Activated CD4-positive, alpha-beta T cell treated with anti-CD3 and anti-CD28 coated beads, Interleukin-2, Interleukin-4, amounts not matched to agents 100 ng/mL and 50 ng/mL, durations not matched to agents 16 hours and 8 hours (primary cell): ENCODE measurements around the gene TMEM179.

Source experiments
- DNase-seq: peaks from one replicate; pipeline ENCODE4 v3.0.0-alpha.2; 2020; ENCODE audit warnings: low spot score

The TMEM179 gene

DNA sequence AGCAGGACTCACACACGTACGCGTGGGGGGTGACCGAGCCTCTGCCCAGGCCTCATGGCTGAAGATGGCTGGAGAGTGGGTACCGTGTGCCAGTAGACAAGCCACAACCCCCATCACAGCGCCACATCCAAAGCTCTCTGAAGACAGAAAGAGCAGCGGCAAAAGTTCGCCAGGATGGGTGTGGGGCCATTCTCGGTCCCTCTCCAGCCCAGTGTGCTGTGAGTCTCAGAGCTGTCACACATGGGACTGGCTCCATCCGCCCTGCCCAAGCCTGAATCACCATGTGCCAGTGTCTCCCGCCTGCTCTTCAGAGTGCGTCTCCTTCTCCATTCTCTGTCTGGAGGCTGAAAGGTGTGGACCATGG lies 5.7 kb downstream of the TMEM179 start:
- DNase-seq: no peak

- no peak for DNase-seq
Measured at GRCh38 chr14:104598039-104598909, 6.3 kb downstream of the TMEM179 start.

- no peak for DNase-seq
Measured at GRCh38 chr14:104597576-104597975, 7.0 kb downstream of the TMEM179 start.

GRCh38 chr14:104596927-104597351 lies 7.6 kb downstream of the TMEM179 start:
- no peak for DNase-seq

DNA sequence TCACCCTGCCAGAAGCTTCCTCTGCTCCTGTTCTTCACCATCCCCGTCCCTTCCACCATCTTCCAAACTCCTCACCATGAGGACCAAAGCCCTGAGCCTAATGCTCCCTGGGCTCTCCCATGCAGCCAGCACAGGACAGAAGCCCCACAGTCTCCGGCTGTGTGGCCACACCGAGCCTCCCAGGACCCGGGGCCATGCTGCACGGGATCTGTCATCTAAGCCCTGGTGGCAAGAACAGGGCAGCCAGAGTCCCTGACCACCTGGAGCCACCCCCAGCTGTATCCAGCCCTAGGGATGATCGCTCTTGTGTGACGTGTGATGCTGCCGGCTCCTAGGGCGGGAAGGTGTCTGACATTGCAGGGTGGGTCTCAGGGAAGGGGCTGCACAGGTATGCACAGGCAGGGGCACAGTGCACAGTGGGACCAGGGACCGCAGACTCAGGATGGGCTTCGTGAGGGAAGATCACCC lies 8.1 kb downstream of the TMEM179 start:
- DNase-seq: no peak

GRCh38 chr14:104595911-104596450 lies 8.6 kb downstream of the TMEM179 start:
- no peak for DNase-seq

DNA sequence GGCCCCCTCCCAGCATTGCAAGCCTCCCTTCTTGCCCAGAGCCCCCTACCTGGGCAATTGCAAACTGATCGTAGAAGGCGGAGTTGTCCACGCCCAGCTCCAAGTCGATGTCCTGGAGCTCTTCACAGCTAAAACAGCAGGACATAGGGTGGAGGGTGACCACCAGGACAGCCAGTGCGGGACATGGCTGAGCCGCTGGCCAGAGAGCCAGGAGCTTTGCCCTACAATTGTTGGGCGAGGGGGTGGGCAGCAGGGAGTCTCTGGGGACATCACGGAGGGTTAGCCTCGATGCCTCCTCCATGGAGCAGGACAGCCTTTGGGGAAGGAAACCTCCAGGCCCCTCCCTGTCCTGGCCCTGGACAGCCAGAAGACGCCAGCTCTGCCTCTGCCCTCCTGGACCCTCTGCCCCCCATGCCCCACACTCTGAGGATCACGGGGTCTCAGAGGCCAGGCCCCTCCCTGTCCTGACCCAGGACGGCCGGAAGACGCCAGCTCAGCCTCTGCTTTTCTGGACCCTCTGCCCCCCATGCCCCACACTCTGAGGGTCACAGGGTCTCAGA lies 9.4 kb downstream of the TMEM179 start:
- no peak for DNase-seq

GRCh38 chr14:104594310-104595046 lies 10.1 kb downstream of the TMEM179 start:
- no peak for DNase-seq

- no peak for DNase-seq
Measured at GRCh38 chr14:104593710-104594136, 10.8 kb downstream of the TMEM179 start.

- no peak for DNase-seq
Measured at GRCh38 chr14:104593241-104593701, 11.3 kb downstream of the TMEM179 start.

DNA sequence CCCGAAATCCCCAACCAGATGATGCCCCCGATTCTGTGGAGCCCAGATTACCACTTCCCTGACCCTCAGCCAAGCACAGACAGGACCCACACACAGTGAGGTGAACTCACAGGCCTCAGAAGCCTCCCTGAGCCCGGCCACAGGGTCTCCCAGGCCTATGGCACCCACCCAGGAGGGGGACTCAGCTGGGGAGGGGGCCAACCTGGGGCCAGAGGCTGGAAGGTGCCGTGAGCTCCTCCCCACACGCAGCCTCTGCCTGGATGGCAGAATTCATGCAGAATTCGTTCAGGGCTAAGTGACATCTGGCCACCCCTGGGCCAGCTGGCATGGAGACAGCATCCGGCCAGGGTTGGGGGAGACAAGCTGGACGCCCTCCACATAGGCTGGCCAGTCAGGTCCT lies 11.8 kb downstream of the TMEM179 start:
- no peak for DNase-seq

DNA sequence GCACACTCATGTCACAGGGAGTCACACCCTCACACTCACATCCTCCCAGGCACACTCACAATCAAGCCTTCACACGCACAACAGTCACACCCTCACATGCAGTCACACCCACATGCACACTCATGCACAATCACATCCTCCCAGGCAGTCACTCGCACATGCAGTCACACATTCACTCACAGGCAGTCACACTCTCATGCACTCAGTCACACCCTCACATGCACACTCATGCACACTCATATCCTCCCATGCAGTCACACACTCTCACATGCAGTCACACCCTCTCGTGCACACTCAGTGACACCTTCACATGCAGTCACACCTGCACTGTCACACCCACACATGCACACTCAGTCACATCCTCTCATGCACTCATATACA lies 12.3 kb downstream of the TMEM179 start:
- DNase-seq: no peak

DNA sequence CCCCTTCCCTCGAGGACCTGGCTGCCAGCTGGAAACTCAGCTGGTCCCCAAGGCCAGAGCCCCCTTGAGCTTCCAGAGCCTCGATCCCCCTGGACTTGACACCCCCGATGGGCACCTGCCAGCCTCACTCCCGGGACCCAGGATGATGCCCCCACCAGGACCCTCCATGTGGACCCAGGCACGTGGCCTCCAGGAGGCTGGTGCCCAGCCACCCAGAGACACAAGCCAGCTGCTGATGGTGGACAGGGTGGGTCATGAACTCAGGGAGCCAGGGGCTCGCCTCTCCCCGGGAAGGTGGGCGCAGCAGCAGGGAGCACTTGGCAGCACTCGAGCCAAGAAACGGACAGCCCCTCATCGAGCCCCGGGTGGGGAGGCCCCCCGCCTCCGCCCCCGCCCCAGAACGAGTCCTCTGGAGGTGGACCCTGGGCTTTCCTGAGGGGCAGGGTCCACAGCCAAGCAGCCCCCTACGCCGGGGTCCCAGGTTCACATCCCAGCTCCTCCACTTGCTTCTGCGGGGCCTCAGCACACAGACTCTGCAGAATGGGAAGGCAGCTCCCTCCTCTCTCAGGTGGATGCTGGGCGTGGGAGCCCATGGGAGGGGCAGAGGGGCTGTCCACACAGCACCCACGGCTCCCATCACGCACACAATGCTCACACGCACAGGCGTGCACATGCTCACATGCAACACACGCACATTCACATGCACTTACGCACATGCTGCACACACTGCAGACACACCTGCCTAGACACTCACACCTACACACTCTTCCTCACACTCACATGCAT lies 12.9 kb downstream of the TMEM179 start:
- DNase-seq: no peak

GRCh38 chr14:104591031-104591430 lies 13.5 kb downstream of the TMEM179 start:
- no peak for DNase-seq

DNA sequence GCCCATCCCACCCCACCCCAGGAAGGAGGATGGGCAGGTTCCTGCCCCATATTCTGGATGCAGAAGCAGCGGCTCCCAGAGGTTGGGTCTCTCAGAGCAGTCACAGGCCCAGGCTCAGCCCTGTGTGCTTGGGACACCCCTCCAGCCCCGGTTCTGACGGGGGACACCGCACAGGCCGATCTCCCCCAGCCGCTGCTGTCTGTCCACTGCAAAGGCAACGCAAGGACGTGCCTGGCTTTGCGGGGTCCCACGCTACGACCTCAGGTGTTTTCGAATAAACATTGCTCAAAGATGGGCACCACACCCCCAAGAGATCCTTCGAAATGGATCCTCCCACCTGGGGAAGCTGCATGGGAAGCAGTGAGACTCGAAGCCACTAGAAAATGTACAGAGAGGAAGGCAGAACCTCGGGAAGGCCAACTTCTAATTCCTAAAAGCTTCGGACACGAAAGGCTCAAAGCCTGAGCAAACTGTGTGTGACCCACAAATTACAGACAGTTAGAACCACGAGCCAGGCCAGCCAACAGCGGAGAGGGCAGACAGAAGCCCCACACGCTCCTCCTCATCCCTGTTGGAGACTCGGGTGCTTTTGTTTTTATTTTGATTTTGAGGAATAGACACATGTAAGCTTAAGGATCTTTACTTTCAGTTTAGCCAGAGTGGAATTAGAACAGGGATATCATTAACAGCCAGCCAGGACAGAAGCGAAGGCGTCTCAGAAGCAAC lies 14.2 kb downstream of the TMEM179 start:
- no peak for DNase-seq

DNA sequence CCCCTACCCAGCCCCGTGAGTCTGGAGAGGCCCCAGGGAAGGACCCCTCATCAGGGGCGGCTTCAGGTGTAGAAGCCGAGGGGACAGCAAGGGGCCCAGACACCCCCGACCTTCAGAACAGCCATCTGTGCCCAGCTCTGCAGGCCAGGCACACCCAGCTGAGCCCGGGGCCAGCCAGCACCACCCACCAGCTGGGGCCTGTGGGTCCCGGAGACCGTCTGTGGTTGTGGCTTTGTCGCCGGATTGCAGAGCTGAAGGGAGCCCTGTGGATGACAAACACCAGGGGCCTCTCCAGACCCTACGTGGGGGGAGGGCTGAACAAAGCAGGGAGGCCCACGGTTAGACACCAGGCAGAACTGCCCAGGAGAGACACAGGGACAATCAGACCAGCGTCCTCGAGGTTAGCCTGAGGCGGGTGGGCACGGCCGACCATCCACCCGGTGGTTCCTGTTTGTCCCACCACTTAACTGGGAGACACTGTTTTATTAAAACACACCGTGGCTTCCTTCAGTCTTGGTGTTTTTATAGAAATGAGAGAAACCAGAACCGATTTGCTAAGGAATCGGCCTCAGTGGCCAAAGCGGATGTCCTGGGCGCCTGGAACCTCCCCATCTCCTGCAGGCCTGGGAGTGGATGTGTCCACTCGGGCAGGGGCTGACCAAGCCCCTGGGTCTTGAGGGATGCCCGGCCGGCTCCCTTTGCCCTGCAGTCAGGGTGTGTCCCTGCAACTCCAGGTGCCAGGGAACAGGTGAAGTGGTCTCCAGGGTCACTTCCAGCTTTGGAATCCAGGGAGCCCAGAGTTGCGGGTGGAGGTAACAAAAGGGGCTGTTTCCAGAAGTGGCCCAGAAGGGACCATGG lies 15.0 kb downstream of the TMEM179 start:
- no peak for DNase-seq

GRCh38 chr14:104588066-104588857 lies 16.3 kb downstream of the TMEM179 start:
- no peak for DNase-seq

- DNase-seq: no peak
Measured at GRCh38 chr14:104587641-104588040, 16.9 kb downstream of the TMEM179 start.
